HCT116 (cell line): ENCODE data around the gene EXOC4.

Experiments used
- CTCF ChIP-seq, 3 experiments: fragments of 200-600 bp in 1 of 3; sonication (generic) in 1 of 3; IDR thresholded peaks in 2 of 3; conservative IDR thresholded peaks in 1 of 3; 2 replicates each; pipeline ENCODE4 v1.5.1; 2012 to 2017; ENCODE audit warnings: low read depth in 2 of 3, low read length in 2 of 3, antibody characterized with exemption in 1 of 3, borderline replicate concordance in 1 of 3, control low read depth in 1 of 3, mild to moderate bottlenecking in 1 of 3, mixed read lengths in 1 of 3, mixed run types in 1 of 3, moderate library complexity in 1 of 3; ENCODE audit not compliant: insufficient read depth in 1 of 3
- EZH2 ChIP-seq: fragments of 200-600 bp; sonication (generic); IDR thresholded peaks from 2 replicates; pipeline ENCODE4 v1.6.1; 2017; ENCODE audit warnings: antibody characterized with exemption, mixed run types
- EZH2phosphoT487 ChIP-seq: fragments of 200-600 bp; IDR thresholded peaks from 2 replicates; pipeline ENCODE4 v1.6.1; 2018; ENCODE audit warnings: antibody characterized with exemption, borderline replicate concordance
- JUND ChIP-seq: IDR thresholded peaks from 2 replicates; pipeline ENCODE4 v1.6.1; 2012
- POLR2AphosphoS5 ChIP-seq: IDR thresholded peaks from 2 replicates; pipeline ENCODE4 v1.6.1; 2011; ENCODE audit warnings: mild to moderate bottlenecking, low read depth, low read length, moderate library complexity
- TCF7L2 ChIP-seq: IDR thresholded peaks from 2 replicates; pipeline ENCODE4 v1.7.0; 2011; ENCODE audit warnings: borderline replicate concordance, inconsistent platforms; ENCODE audit not compliant: insufficient read depth, insufficient read length; ENCODE audit errors: extremely low read depth
- YY1 ChIP-seq: IDR thresholded peaks from 2 replicates; pipeline ENCODE4 v1.6.1; 2011; ENCODE audit warnings: low read length, low read depth, moderate library complexity, mild to moderate bottlenecking; ENCODE audit not compliant: insufficient replicate concordance; ENCODE audit errors: extremely low read depth

DNA sequence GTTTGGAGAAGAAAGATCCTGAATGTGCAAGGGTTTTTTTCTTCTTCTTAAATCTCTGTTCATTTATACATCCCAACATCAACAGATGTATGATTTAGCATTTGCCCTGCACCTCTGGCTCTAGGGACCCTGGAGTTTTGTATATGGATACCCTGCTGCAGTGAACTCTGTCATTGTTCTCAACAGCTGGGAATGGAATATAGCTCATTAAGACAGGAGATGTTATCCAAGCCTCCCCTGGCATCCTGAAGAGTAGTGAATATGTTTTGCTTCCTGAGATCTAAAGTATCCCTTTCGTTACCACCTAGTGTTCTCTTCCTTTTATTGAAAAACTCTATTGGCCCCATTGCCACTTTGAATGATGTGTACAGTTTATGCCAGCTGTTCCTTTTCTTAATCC is 275.9 kb downstream of the EXOC4 start:
- TF ChIP-seq POLR2AphosphoS5 = no peak
- TF ChIP-seq CTCF (IDR thresholded peaks at IDR 0.05 in 2 of 3, conservative IDR thresholded peaks at IDR 0.05 in 1 of 3; ENCODE audit: borderline replicate concordance in 1 of 3, insufficient read depth in 1 of 3, low read depth in 2 of 3, low read length in 2 of 3) = no peak
- no peak for TF ChIP-seq JUND
- TF ChIP-seq TCF7L2 = no peak
- no peak for TF ChIP-seq EZH2phosphoT487
- no peak for TF ChIP-seq YY1
- TF ChIP-seq EZH2 = no peak
